NCI-H524 treated with DMSO at 0.1 percent for 48 hours (cell line): ENCODE measurements around the gene CSPG4.
"Not testable (repeated sequence)": the region's sequence is repeated elsewhere in the genome, so short reads cannot be mapped to it uniquely, and the experiment has no call there.

Source experiments
- DNase-seq: peaks from one replicate; lab custom pipeline; 2025; lab: John Stamatoyannopoulos, UW

The CSPG4 gene

GRCh38 chr15:75687486-75688277 lies 25.0 kb downstream of the CSPG4 start:
- DNase-seq: no peak

- not testable (repeated sequence) for DNase-seq
Observed at GRCh38 chr15:75686212-75686642, 26.4 kb downstream of the CSPG4 start.

- DNase-seq: no peak
Observed at GRCh38 chr15:75685195-75685594, 27.5 kb downstream of the CSPG4 start.

- DNase-seq: no peak
Observed at GRCh38 chr15:75684648-75685047, 28.0 kb downstream of the CSPG4 start.

GRCh38 chr15:75683646-75684312 lies 28.9 kb downstream of the CSPG4 start:
- DNase-seq: not testable (repeated sequence)

GRCh38 chr15:75682181-75683135 lies 30.2 kb downstream of the CSPG4 start:
- DNase-seq: no peak

- no peak for DNase-seq
Observed at GRCh38 chr15:75680007-75680789, 32.5 kb downstream of the CSPG4 start.

- DNase-seq: not testable (repeated sequence)
Observed at GRCh38 chr15:75678324-75678690, 34.3 kb downstream of the CSPG4 start.

- no peak for DNase-seq
Observed at GRCh38 chr15:75677465-75678323, 35.0 kb downstream of the CSPG4 start.

GRCh38 chr15:75676688-75677464 lies 35.8 kb downstream of the CSPG4 start:
- no peak for DNase-seq

- no peak for DNase-seq
Observed at GRCh38 chr15:75675579-75676404, 36.9 kb downstream of the CSPG4 start.

- DNase-seq: no peak
Observed at GRCh38 chr15:75674366-75674765, 38.3 kb downstream of the CSPG4 start.

GRCh38 chr15:75673426-75674235 lies 39.0 kb downstream of the CSPG4 start:
- no peak for DNase-seq

GRCh38 chr15:75672646-75673425 lies 39.8 kb downstream of the CSPG4 start:
- DNase-seq: no peak

- no peak for DNase-seq
Observed at GRCh38 chr15:75671730-75672602, 40.7 kb downstream of the CSPG4 start.

- DNase-seq: no peak
Observed at GRCh38 chr15:75669879-75670212, 42.8 kb downstream of the CSPG4 start.
